BLaER1 (cell line): Measurements from ENCODE around the gene JARID2.

Source experiments
- H3K27ac ChIP-seq: shearing (Covaris generic); formaldehyde crosslinking; 2 replicates; pipeline ENCODE4 v1.8.1; 2022
- H3K27me3 ChIP-seq: shearing (Covaris generic); formaldehyde crosslinking; 2 replicates; pipeline ENCODE4 v1.8.1; 2022
- H3K36me3 ChIP-seq: shearing (Covaris generic); formaldehyde crosslinking; 2 replicates; pipeline ENCODE4 v1.8.1; 2022
- H3K4me1 ChIP-seq: shearing (Covaris generic); formaldehyde crosslinking; 2 replicates; pipeline ENCODE4 v1.8.1; 2022
- H3K4me2 ChIP-seq: shearing (Covaris generic); formaldehyde crosslinking; 2 replicates; pipeline ENCODE4 v1.8.1; 2022
- H3K4me3 ChIP-seq: shearing (Covaris generic); formaldehyde crosslinking; 2 replicates; pipeline ENCODE4 v1.8.1; 2022
- H3K9ac ChIP-seq: shearing (Covaris generic); formaldehyde crosslinking; 2 replicates; pipeline ENCODE4 v1.8.1; 2022
- H3K9me3 ChIP-seq: shearing (Covaris generic); formaldehyde crosslinking; 2 replicates; pipeline ENCODE4 v1.8.1; 2022
- H4K20me1 ChIP-seq: shearing (Covaris generic); formaldehyde crosslinking; 2 replicates; pipeline ENCODE4 v1.8.1; 2022
- Cebpa-rat ChIP-seq: shearing (Covaris generic); IDR thresholded peaks from 2 replicates; pipeline ENCODE4 v1.8.1; 2022

Gene JARID2

GRCh38 chr6:15382089-15382488, 136.2 kb downstream of the JARID2 start:
- H3K4me3 ChIP-seq = no peak overlapping the region
- no peaks in the 10 kb centered on the region for H3K9me3 ChIP-seq
- no peak overlapping the region; the same call in 1 of the 2 replicates for H3K9ac ChIP-seq
- H4K20me1 ChIP-seq = peaks cover 100% of the 10 kb centered on the region
- peaks cover 97% of the 10 kb centered on the region for H3K4me1 ChIP-seq
- peak overlapping the region; percentile 91 for H3K27ac ChIP-seq
- H3K36me3 ChIP-seq = peaks cover 9% of the 10 kb centered on the region
- TF ChIP-seq Cebpa-rat = no peak
- H3K27me3 ChIP-seq = no peaks in the 10 kb centered on the region
- H3K4me2 ChIP-seq = peak overlapping the region; percentile 82

GRCh38 chr6:15382712-15383111, 136.8 kb downstream of the JARID2 start:
- Histone ChIP-seq H3K9me3 (no peaks in the 10 kb centered on the region), H4K20me1 (peaks cover 100% of the 10 kb centered on the region), H3K36me3 (peaks cover 2% of the 10 kb centered on the region; the same call in 1 of the 2 replicates), H3K27ac (0 out of 2 replicates have a peak overlapping the region, but pooled peaks have one; percentile 91), H3K4me3 (no peak overlapping the region), H3K27me3 (no peaks in the 10 kb centered on the region), H3K4me1 (peaks cover 100% of the 10 kb centered on the region), H3K4me2 (peak overlapping the region; percentile 82), H3K9ac (no peak overlapping the region)
- no peak for TF ChIP-seq Cebpa-rat

- Histone ChIP-seq H3K4me3 (no peak overlapping the region), H4K20me1 (peaks cover 100% of the 10 kb centered on the region), H3K4me2 (peak overlapping the region; percentile 51), H3K4me1 (peaks cover 100% of the 10 kb centered on the region), H3K36me3 (no peaks in the 10 kb centered on the region), H3K9me3 (no peaks in the 10 kb centered on the region), H3K9ac (peak overlapping the region; percentile 33; the same call in 1 of the 2 replicates), H3K27ac (peak overlapping the region; percentile 49), H3K27me3 (no peaks in the 10 kb centered on the region)
- no peak for TF ChIP-seq Cebpa-rat
Measured at GRCh38 chr6:15384901-15385300, 139.0 kb downstream of the JARID2 start.

- H3K27ac ChIP-seq = no peak overlapping the region; the same call in 1 of the 2 replicates
- no peaks in the 10 kb centered on the region for H3K36me3 ChIP-seq
- H3K4me3 ChIP-seq = no peak overlapping the region
- H3K4me2 ChIP-seq = peak overlapping the region; percentile 51
- H3K4me1 ChIP-seq = peaks cover 100% of the 10 kb centered on the region
- no peak overlapping the region for H3K9ac ChIP-seq
- peaks cover 100% of the 10 kb centered on the region for H4K20me1 ChIP-seq
- no peak for TF ChIP-seq Cebpa-rat
- H3K9me3 ChIP-seq = no peaks in the 10 kb centered on the region
- no peaks in the 10 kb centered on the region for H3K27me3 ChIP-seq
Measured at GRCh38 chr6:15385521-15385920, 139.7 kb downstream of the JARID2 start.

- Histone ChIP-seq H3K4me3 (no peak overlapping the region), H3K4me2 (peak overlapping the region; percentile 51), H3K9ac (0 out of 2 replicates have a peak overlapping the region, but pooled peaks have one; percentile 13), H3K27ac (peak overlapping the region; percentile 58), H3K36me3 (peaks cover 4% of the 10 kb centered on the region; the same call in 1 of the 2 replicates), H4K20me1 (peaks cover 100% of the 10 kb centered on the region), H3K4me1 (peaks cover 100% of the 10 kb centered on the region), H3K27me3 (no peaks in the 10 kb centered on the region), H3K9me3 (no peaks in the 10 kb centered on the region)
- no peak for TF ChIP-seq Cebpa-rat
Measured at GRCh38 chr6:15386110-15386755, 140.4 kb downstream of the JARID2 start.

- peaks cover 100% of the 10 kb centered on the region for H4K20me1 ChIP-seq
- peak overlapping the region; percentile 58 for H3K27ac ChIP-seq
- no peaks in the 10 kb centered on the region for H3K27me3 ChIP-seq
- H3K9me3 ChIP-seq = no peaks in the 10 kb centered on the region
- peaks cover 5% of the 10 kb centered on the region; the same call in 1 of the 2 replicates for H3K36me3 ChIP-seq
- H3K4me2 ChIP-seq = peak overlapping the region; percentile 51
- H3K4me1 ChIP-seq = peaks cover 100% of the 10 kb centered on the region
- H3K4me3 ChIP-seq = no peak overlapping the region
- H3K9ac ChIP-seq = 0 out of 2 replicates have a peak overlapping the region, but pooled peaks have one; percentile 13
- no peak for TF ChIP-seq Cebpa-rat
Measured at GRCh38 chr6:15386756-15387112, 140.9 kb downstream of the JARID2 start.

GRCh38 chr6:15387118-15387517, 141.2 kb downstream of the JARID2 start:
- H3K4me3 ChIP-seq = no peak overlapping the region

GRCh38 chr6:15389084-15389764, 143.4 kb downstream of the JARID2 start:
- H4K20me1 ChIP-seq = peaks cover 92% of the 10 kb centered on the region
- H3K9me3 ChIP-seq = peaks cover 20% of the 10 kb centered on the region
- peaks cover 86% of the 10 kb centered on the region for H3K4me1 ChIP-seq

More at GRCh38 chr6:15387118-15387517, 141.2 kb downstream of the JARID2 start:
- Histone ChIP-seq H3K4me2 (peak overlapping the region; percentile 51), H3K4me1 (peaks cover 100% of the 10 kb centered on the region), H3K36me3 (peaks cover 5% of the 10 kb centered on the region; the same call in 1 of the 2 replicates), H3K27ac (peak overlapping the region; percentile 58), H3K27me3 (no peaks in the 10 kb centered on the region), H4K20me1 (peaks cover 100% of the 10 kb centered on the region), H3K9ac (0 out of 2 replicates have a peak overlapping the region, but pooled peaks have one; percentile 13), H3K9me3 (no peaks in the 10 kb centered on the region)
- no peak for TF ChIP-seq Cebpa-rat

GRCh38 chr6:15389765-15390723, 144.2 kb downstream of the JARID2 start:
- H3K27me3 ChIP-seq = no peaks in the 10 kb centered on the region
- TF ChIP-seq Cebpa-rat = no peak
- H3K4me3 ChIP-seq = peak overlapping the region; percentile 25
- peaks cover 78% of the 10 kb centered on the region for H3K4me1 ChIP-seq
- H4K20me1 ChIP-seq = peaks cover 90% of the 10 kb centered on the region
- peak overlapping the region; percentile 66; the same call in 1 of the 2 replicates for H3K9ac ChIP-seq
- H3K27ac ChIP-seq = peak overlapping the region; percentile 67
- peak overlapping the region; percentile 81 for H3K4me2 ChIP-seq
- peaks cover 22% of the 10 kb centered on the region for H3K9me3 ChIP-seq
- peaks cover 27% of the 10 kb centered on the region for H3K36me3 ChIP-seq

More at GRCh38 chr6:15389084-15389764, 143.4 kb downstream of the JARID2 start:
- Histone ChIP-seq H3K27ac (peak overlapping the region; percentile 67), H3K4me2 (peak overlapping the region; percentile 81), H3K27me3 (no peaks in the 10 kb centered on the region), H3K36me3 (peaks cover 21% of the 10 kb centered on the region), H3K9ac (peak overlapping the region; percentile 66; the same call in 1 of the 2 replicates), H3K4me3 (peak overlapping the region; percentile 25)
- TF ChIP-seq Cebpa-rat = no peak
